Tibial nerve (tissue), 4 donors: Measurements from ENCODE around the gene KCNAB2.

ENCODE experiments used
- EP300 ChIP-seq, 2 donors: sonication (generic); formaldehyde crosslinking; IDR thresholded peaks; one replicate each; pipeline ENCODE4 v1.6.1; 2017; ENCODE audit warnings: antibody characterized with exemption in 2 of 2, mild to moderate bottlenecking in 1 of 2
- POLR2A ChIP-seq, 2 donors: fragments of 450-650 bp; IDR thresholded peaks; one replicate each; pipeline ENCODE4 v1.6.1; 2017; ENCODE audit warnings: antibody characterized with exemption in 2 of 2, mild to moderate bottlenecking in 2 of 2, moderate library complexity in 2 of 2
- TF ChIP-seq, protein P1 (sequence below), 5 experiments: fragments of 200-600 bp in 3 of 5; fragments of 450-650 bp in 2 of 5; sonication (generic) in 3 of 5; IDR thresholded peaks; one replicate each; pipeline ENCODE4 v1.5.1; 2016 to 2019; ENCODE audit warnings: antibody characterized with exemption in 5 of 5, mild to moderate bottlenecking in 3 of 5, moderate library complexity in 2 of 5

DNA sequence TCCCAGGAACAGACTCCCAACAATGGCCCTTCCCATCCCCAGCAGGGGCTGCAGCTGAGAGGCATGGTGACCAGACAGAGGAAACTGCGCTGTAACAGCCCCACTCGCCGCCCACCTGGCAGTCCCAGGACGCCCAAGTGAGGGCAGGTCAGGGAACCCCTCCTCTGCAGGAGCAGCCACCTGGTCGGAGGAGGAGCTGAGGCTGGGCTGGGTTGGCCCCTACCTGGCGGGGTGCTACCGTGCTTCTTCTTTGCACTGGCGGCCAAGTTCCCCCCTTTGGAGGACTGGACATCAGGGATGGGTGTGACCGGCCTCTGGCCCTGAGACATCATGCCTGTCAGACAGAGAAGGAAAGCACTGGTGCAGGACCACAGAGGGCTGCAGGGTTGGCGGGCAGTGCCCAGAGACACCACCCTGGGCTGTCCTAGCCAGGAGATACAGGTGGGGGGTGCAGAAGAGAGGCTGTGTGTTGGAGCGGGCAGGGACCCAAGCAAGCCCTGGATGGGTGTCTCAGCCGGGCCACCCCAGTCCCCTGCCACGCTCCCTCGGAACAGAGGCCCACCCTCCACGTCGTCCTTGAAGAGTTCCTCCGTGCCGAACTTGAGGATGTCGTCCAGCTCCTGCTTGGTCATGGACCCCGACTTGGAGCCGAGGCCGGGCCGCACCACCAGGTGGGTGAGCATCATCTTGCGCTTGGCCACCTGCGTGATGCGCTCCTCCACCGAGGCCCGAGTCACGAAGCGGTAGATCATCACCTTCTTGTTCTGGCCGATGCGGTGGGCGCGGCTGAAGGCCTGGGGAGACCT, 82.8 kb downstream of the KCNAB2 start:
- no peak for TF ChIP-seq POLR2A (IDR thresholded peaks at IDR 0.05)
- TF ChIP-seq, protein P1, sequence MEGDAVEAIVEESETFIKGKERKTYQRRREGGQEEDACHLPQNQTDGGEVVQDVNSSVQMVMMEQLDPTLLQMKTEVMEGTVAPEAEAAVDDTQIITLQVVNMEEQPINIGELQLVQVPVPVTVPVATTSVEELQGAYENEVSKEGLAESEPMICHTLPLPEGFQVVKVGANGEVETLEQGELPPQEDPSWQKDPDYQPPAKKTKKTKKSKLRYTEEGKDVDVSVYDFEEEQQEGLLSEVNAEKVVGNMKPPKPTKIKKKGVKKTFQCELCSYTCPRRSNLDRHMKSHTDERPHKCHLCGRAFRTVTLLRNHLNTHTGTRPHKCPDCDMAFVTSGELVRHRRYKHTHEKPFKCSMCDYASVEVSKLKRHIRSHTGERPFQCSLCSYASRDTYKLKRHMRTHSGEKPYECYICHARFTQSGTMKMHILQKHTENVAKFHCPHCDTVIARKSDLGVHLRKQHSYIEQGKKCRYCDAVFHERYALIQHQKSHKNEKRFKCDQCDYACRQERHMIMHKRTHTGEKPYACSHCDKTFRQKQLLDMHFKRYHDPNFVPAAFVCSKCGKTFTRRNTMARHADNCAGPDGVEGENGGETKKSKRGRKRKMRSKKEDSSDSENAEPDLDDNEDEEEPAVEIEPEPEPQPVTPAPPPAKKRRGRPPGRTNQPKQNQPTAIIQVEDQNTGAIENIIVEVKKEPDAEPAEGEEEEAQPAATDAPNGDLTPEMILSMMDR (IDR thresholded peaks at IDR 0.05): no peak
- TF ChIP-seq EP300 (IDR thresholded peaks at IDR 0.05): no peak
